AG04450 (cell line): ENCODE results near the gene BPIFB1. TPM values are rescaled to one million over a fixed set of nuclear protein-coding genes. Genes with fewer than 3 reads are reported as not detected.

Experiments
- CTCF ChIA-PET: fragments of 300-600, 350-600 bp; formaldehyde crosslinking; extraction: SDS; loops from one replicate; lab custom pipeline; 2022; ENCODE audit warnings: antibody characterized with exemption, inconsistent platforms; lab: Charles Lee
- POLR2A ChIA-PET: fragments of 350-600 bp; formaldehyde crosslinking; extraction: SDS; loops from one replicate; lab custom pipeline; 2021; ENCODE audit warnings: antibody characterized with exemption, inconsistent platforms; lab: Yijun Ruan, JAX
- DNase-seq: peaks from one replicate; pipeline ENCODE4 v3.0.0-alpha.2; 2011; ENCODE audit warnings: low read depth, low spot score
- H3K27ac ChIP-seq: one replicate; pipeline ENCODE4 v1.5.1; 2012; ENCODE audit warnings: low read depth, low read length, control low read depth
- H3K27me3 ChIP-seq: one replicate; pipeline ENCODE4 v1.6.0; 2012; ENCODE audit warnings: low read length; ENCODE audit not compliant: control insufficient read depth, insufficient read depth
- H3K4me3 ChIP-seq: 2 replicates; pipeline ENCODE4 v1.5.1; 2011; ENCODE audit warnings: mild to moderate bottlenecking, low read depth, low read length, control low read depth
- H3K9me3 ChIP-seq: 2 replicates; pipeline ENCODE4 v1.5.1; 2012; ENCODE audit warnings: low read length; ENCODE audit not compliant: control insufficient read depth, insufficient read depth
- CTCF ChIP-seq: IDR thresholded peaks from 2 replicates; pipeline ENCODE4 v1.5.1; 2011; ENCODE audit warnings: low read depth, low read length, control low read depth, inconsistent platforms
- polyA minus RNA-seq: library from RNA; depleted of rRNA, polyadenylated mRNA; stranded (reverse); fragments of >200 nt; gene quantifications from 2 replicates; pipeline ENCODE4 v1.2.3, GENCODE V29; 2011; rRNA and poly(A)+ RNA removed
- polyA plus RNA-seq: library from polyadenylated mRNA; depleted of rRNA; stranded (reverse); fragments of >200 nt; gene quantifications from 2 replicates; pipeline ENCODE4 v1.2.3, GENCODE V29; 2011; rRNA removed

The BPIFB1 gene
- not detected in 2 replicates for polyA plus RNA-seq
- polyA minus RNA-seq, result not detected in 2 replicates

GRCh38 chr20:33282991-33283555 is at the start of gene BPIFB1:
Gene BPIFB1, plus strand, starts transcription at chr20:33283214. Its CDS starts 2,860 bp downstream, at chr20:33286074.
- H3K4me3 ChIP-seq, result no peak within 1 kb of the TSS
- H3K27me3 ChIP-seq, result peaks cover 12% of the 10 kb centered on the region
- POLR2A ChIA-PET, result no interaction called here
- CTCF ChIA-PET, result interaction anchor here (1.1 kb wide), 1 partner anchor 17 kb away, joined by 3 read pairs; no protein-coding TSS in a partner anchor
- DNase-seq, result no peak
- no peaks in the 10 kb centered on the region for H3K9me3 ChIP-seq
- no peak within 1 kb of the TSS for H3K27ac ChIP-seq
- TF ChIP-seq CTCF, result no peak

- DNase-seq, result no peak
- CTCF ChIA-PET, result no interaction called here
- TF ChIP-seq CTCF, result no peak
- POLR2A ChIA-PET, result no interaction called here
- H3K27ac ChIP-seq, result no peak overlapping the region
- H3K9me3 ChIP-seq, result no peaks in the 10 kb centered on the region
- no peak overlapping the region for H3K4me3 ChIP-seq
- H3K27me3 ChIP-seq, result peaks cover 2% of the 10 kb centered on the region
Observed at GRCh38 chr20:33234050-33234449, 49.0 kb upstream of the BPIFB1 start.

- POLR2A ChIA-PET, result no interaction called here
- Histone ChIP-seq H3K9me3 (no peaks in the 10 kb centered on the region), H3K27me3 (peaks cover 2% of the 10 kb centered on the region), H3K27ac (no peak within 1 kb of the TSS), H3K4me3 (no peak within 1 kb of the TSS)
- CTCF ChIA-PET, result no interaction called here
- TF ChIP-seq CTCF, result no peak
- DNase-seq, result no peak
Observed at GRCh38 chr20:33235696-33236095, 47.3 kb upstream of the BPIFB1 start, which contains the start of gene BPIFA1. Gene BPIFA1, plus strand, starts transcription at chr20:33235996. Its CDS starts 1,716 bp downstream, at chr20:33237712.

DNA sequence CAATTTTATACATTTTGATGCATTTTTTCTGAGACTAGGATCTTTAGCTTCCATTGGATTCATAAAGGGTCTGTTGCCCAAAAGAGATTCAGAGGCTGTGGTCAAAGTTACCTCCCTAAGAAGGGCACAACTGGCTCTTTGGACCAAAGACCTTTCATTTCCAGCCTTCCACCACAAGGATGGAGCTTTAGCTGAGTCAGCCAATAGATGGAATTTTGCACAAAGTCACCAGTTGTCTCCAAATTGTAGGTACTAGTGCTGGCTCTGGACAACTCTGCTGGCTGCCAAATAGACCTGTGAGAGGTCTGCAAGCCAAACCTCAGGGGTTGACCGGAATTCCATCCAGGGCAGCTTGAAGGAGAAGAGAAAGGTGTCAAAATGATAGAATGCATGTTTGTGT is 46.7 kb upstream of the BPIFB1 start:
- no peak overlapping the region for H3K27ac ChIP-seq
- POLR2A ChIA-PET, result no interaction called here
- CTCF ChIA-PET, result interaction anchor here (1.2 kb wide), 1 partner anchor 63 kb away, joined by 3 read pairs; no protein-coding TSS in a partner anchor
- H3K4me3 ChIP-seq, result no peak overlapping the region
- no peak for TF ChIP-seq CTCF
- DNase-seq, result no peak
- peaks cover 2% of the 10 kb centered on the region for H3K27me3 ChIP-seq
- H3K9me3 ChIP-seq, result no peaks in the 10 kb centered on the region

DNA sequence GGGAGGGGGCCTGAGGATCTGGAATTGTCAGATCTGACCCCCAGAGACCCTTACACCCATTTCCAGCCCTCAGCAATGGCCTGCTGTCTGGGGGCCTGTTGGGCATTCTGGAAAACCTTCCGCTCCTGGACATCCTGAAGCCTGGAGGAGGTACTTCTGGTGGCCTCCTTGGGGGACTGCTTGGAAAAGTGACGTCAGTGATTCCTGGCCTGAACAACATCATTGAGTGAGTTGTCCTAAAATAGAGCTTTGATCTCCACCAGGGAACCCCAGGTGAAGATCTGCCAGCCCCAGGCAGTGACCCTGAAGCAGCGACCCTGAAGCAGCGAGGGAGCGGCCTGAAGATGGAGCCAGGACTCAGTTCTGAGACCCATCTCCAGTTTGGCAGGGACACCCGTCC is 45.0 kb upstream of the BPIFB1 start:
- H3K9me3 ChIP-seq, result no peaks in the 10 kb centered on the region
- H3K4me3 ChIP-seq, result no peak overlapping the region
- POLR2A ChIA-PET, result no interaction called here
- CTCF ChIA-PET, result no interaction called here
- no peak for TF ChIP-seq CTCF
- no peak overlapping the region for H3K27ac ChIP-seq
- H3K27me3 ChIP-seq, result peaks cover 2% of the 10 kb centered on the region
- DNase-seq, result no peak
